GM12875 (cell line): ENCODE data around the gene NT5C3B.
"Not testable (repeated sequence)": the region's sequence is repeated elsewhere in the genome, so short reads cannot be mapped to it uniquely, and the experiment has no call there.

Source experiments
- H3K4me3 ChIP-seq: one replicate; pipeline ENCODE4 v1.5.1; 2011; ENCODE audit warnings: low read depth, low read length, control low read depth
- CTCF ChIP-seq: IDR thresholded peaks from 2 replicates; pipeline ENCODE4 v1.5.1; 2011; ENCODE audit warnings: low read depth, mild to moderate bottlenecking, control low read depth, inconsistent platforms, low read length, moderate library complexity, borderline replicate concordance; ENCODE audit not compliant: insufficient read depth

Gene NT5C3B

GRCh38 chr17:41863074-41863848 is 27.2 kb upstream of the NT5C3B start:
- no peak for TF ChIP-seq CTCF
- H3K4me3 ChIP-seq: no peak overlapping the region

- H3K4me3 ChIP-seq: no peak overlapping the region
- no peak for TF ChIP-seq CTCF
These were observed 24.4 kb upstream of the NT5C3B start for GRCh38 chr17:41860254-41860931.

GRCh38 chr17:41851382-41851781 is 15.3 kb upstream of the NT5C3B start:
- H3K4me3 ChIP-seq: not testable (repeated sequence)

GRCh38 chr17:41849251-41849990 is 13.4 kb upstream of the NT5C3B start:
- TF ChIP-seq CTCF: no peak

GRCh38 chr17:41848788-41849187 is 12.8 kb upstream of the NT5C3B start:
- TF ChIP-seq CTCF: no peak
- H3K4me3 ChIP-seq: no peak overlapping the region

More at GRCh38 chr17:41849251-41849990, 13.4 kb upstream of the NT5C3B start:
- no peak overlapping the region for H3K4me3 ChIP-seq

GRCh38 chr17:41844971-41845370 is 8.9 kb upstream of the NT5C3B start:
- no peak overlapping the region for H3K4me3 ChIP-seq
- TF ChIP-seq CTCF: no peak

- not testable (repeated sequence) for H3K4me3 ChIP-seq
These were observed 4.7 kb upstream of the NT5C3B start for GRCh38 chr17:41840781-41841180.

- H3K4me3 ChIP-seq: not testable (repeated sequence)
These were observed 3.4 kb upstream of the NT5C3B start for GRCh38 chr17:41839448-41839847.
